Mononuclear cell (primary cell): ENCODE measurements around the gene RABGAP1L. TPM values are rescaled to one million over a fixed set of nuclear protein-coding genes. Genes with fewer than 3 reads are reported as not detected.
"Not testable (repeated sequence)": the region's sequence is repeated elsewhere in the genome, so short reads cannot be mapped to it uniquely, and the experiment has no call there.

Source experiments
- H3K27me3 ChIP-seq: 2 replicates; pipeline ENCODE4 v1.6.0; 2011; ENCODE audit warnings: low read length, control low read depth; ENCODE audit not compliant: insufficient read depth
- H3K4me1 ChIP-seq: 2 replicates; pipeline ENCODE4 v1.5.1; 2011; ENCODE audit warnings: mild to moderate bottlenecking, low read length, control low read depth; ENCODE audit not compliant: insufficient read depth
- H3K4me3 ChIP-seq: 2 replicates; pipeline ENCODE4 v1.5.1; 2011; ENCODE audit warnings: mild to moderate bottlenecking, low read length, moderate library complexity
- H3K9me3 ChIP-seq: 2 replicates; pipeline ENCODE4 v1.5.1; 2011; ENCODE audit warnings: low read depth, mild to moderate bottlenecking, control low read depth, low read length
- total RNA-seq: library from RNA; depleted of rRNA; stranded (reverse); fragments of >200 nt; gene quantifications from one replicate; pipeline ENCODE4 v1.2.3, GENCODE V29; 2012

RABGAP1L gene
- total RNA-seq, 1 donor, result 98.3 TPM

DNA sequence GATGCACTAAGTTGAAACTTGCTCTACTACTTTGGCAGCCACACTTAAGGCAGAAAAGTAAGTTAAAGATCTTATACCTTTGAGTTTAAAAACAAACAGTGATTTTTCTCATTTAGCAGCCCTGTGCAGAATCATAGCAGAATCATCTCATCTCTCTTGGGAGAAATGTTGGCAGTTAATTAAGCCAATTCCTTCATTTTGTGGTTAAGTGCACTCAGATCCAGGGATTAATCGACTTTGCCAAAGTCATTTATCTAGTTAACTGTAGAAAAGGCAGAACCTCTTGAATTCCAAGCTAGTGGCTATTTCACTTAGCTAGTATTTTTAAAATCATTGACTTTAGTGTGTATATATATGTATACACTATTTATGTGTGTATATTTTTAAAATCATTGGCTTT, 413.5 kb downstream of the RABGAP1L start:
- H3K4me1 ChIP-seq, result no peaks in the 10 kb centered on the region
- no peaks in the 10 kb centered on the region for H3K27me3 ChIP-seq
- peaks cover 21% of the 10 kb centered on the region for H3K9me3 ChIP-seq
- no peak overlapping the region for H3K4me3 ChIP-seq

- not testable (repeated sequence) for H3K27me3 ChIP-seq, H3K4me3 ChIP-seq, H3K4me1 ChIP-seq
- H3K9me3 ChIP-seq, result peaks cover 21% of the 10 kb centered on the region
These were observed 416.8 kb downstream of the RABGAP1L start for GRCh38 chr1:174576120-174576519.

- no peaks in the 10 kb centered on the region for H3K27me3 ChIP-seq
- H3K4me1 ChIP-seq, result no peaks in the 10 kb centered on the region
- no peak overlapping the region for H3K4me3 ChIP-seq
- peaks cover 21% of the 10 kb centered on the region for H3K9me3 ChIP-seq
These were observed 418.4 kb downstream of the RABGAP1L start for GRCh38 chr1:174577681-174578080.

- no peak overlapping the region for H3K4me3 ChIP-seq
These were observed 421.5 kb downstream of the RABGAP1L start for GRCh38 chr1:174580801-174581200.

DNA sequence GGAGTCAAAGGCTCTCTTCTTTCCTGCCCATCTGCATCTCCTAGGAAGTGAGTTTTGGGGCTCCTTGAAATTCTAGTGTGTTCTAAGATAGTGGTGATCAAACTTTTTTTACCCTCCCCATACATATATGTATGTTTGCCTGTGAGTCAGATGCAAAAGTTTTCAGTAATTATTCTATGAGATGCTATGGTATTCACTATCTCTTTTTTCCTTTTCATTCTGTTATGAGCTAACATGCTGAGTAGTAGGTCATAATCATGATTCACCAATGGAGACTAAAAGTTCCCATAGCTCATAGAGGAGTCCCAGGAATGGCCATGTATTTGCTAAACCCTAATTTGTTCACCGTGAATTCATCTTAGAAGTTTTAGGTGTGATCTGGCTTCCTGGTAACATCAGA, 424.0 kb downstream of the RABGAP1L start:
- Histone ChIP-seq H3K4me1 (no peaks in the 10 kb centered on the region), H3K9me3 (no peaks in the 10 kb centered on the region), H3K4me3 (no peak overlapping the region), H3K27me3 (no peaks in the 10 kb centered on the region)

More at GRCh38 chr1:174580801-174581200, 421.5 kb downstream of the RABGAP1L start:
- H3K27me3 ChIP-seq, result no peaks in the 10 kb centered on the region
- H3K9me3 ChIP-seq, result peaks cover 9% of the 10 kb centered on the region
- H3K4me1 ChIP-seq, result no peaks in the 10 kb centered on the region

DNA sequence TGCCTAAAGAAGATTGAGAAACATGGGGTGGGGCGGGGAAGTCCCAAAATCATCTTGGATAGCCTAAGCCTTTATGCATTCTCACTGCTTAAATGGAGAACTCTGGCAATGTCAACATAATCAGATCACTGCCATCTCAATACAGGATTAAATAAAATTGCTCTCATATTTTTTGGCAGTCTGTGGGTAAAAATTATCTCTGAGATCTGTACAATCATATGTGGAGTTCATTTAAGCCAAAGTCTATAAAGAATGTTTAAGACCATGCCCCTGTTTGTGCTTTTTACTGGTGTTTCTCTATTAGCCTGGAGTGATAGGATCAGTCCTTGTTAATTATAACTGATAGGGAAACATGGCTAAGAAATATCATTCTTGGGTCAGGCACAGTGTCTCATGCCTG, 424.8 kb downstream of the RABGAP1L start:
- Histone ChIP-seq H3K4me3 (no peak overlapping the region), H3K9me3 (no peaks in the 10 kb centered on the region), H3K4me1 (no peaks in the 10 kb centered on the region), H3K27me3 (no peaks in the 10 kb centered on the region)

GRCh38 chr1:174588618-174589017, 429.3 kb downstream of the RABGAP1L start:
- not testable (repeated sequence) for H3K27me3 ChIP-seq, H3K4me3 ChIP-seq, H3K4me1 ChIP-seq, H3K9me3 ChIP-seq

GRCh38 chr1:174605198-174605597, 445.9 kb downstream of the RABGAP1L start:
- H3K4me1 ChIP-seq, result no peaks in the 10 kb centered on the region
- no peak overlapping the region for H3K4me3 ChIP-seq
- no peaks in the 10 kb centered on the region for H3K27me3 ChIP-seq
- no peaks in the 10 kb centered on the region for H3K9me3 ChIP-seq

DNA sequence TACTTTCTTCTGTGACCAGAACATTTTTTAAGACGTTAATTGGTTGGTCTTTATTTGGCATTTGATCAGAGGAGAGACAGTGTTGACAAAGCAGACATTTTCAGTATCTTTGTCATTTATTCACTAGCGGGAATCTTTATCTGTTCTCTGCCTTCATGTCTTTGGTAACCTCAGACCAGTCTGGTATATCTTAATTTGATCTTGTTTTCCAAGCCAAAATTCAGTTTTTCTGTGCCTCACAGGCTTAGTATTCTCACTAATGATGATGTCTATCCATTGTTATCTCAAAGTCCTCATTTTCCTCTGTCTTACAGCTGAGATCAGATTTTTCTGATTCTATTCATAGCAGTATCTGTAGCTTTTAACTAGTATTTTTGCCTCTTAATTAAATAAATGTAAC, 447.2 kb downstream of the RABGAP1L start:
- Histone ChIP-seq H3K4me1 (no peaks in the 10 kb centered on the region), H3K4me3 (no peak overlapping the region), H3K27me3 (no peaks in the 10 kb centered on the region), H3K9me3 (no peaks in the 10 kb centered on the region)

GRCh38 chr1:174617905-174618304, 458.6 kb downstream of the RABGAP1L start:
- H3K4me3 ChIP-seq, H3K4me1 ChIP-seq, H3K27me3 ChIP-seq, H3K9me3 ChIP-seq: not testable (repeated sequence)

DNA sequence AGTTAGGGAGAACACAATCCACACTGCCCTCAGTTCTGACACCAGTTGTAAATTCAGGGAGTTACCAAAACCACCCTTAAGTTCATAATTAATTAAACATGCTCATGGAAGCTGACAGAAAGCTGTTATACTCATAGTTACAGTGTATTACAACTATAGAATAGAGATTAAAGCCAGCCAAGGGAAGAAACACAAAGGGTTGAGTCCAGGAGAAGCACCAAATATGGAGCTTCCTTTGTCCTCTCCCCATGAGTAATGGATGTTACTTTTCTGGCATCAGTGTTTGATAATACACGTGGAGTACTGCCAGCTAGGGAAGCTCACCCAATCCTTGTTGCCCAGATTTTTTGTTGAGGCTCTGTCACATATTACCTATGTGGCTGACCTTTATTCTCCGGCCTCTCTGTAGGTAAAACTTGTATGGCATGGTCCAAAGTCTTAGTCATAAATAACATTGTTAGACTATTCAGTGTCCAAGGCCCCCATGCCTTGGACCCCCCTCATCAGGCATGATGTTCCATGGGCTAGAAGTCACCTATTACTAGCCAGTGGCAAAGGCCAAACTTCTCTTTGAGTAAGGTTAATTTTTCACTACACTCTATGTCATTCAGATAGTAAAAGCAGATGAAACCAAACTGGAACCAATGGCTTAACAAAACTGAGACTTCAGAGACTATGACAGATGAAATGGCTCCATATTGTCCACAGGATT, 464.2 kb downstream of the RABGAP1L start:
- Histone ChIP-seq H3K27me3 (no peaks in the 10 kb centered on the region), H3K9me3 (no peaks in the 10 kb centered on the region), H3K4me3 (no peak overlapping the region), H3K4me1 (no peaks in the 10 kb centered on the region)

GRCh38 chr1:174626031-174627025, 467.0 kb downstream of the RABGAP1L start:
- Histone ChIP-seq H3K4me1 (no peaks in the 10 kb centered on the region), H3K4me3 (no peak overlapping the region), H3K9me3 (no peaks in the 10 kb centered on the region), H3K27me3 (no peaks in the 10 kb centered on the region)

DNA sequence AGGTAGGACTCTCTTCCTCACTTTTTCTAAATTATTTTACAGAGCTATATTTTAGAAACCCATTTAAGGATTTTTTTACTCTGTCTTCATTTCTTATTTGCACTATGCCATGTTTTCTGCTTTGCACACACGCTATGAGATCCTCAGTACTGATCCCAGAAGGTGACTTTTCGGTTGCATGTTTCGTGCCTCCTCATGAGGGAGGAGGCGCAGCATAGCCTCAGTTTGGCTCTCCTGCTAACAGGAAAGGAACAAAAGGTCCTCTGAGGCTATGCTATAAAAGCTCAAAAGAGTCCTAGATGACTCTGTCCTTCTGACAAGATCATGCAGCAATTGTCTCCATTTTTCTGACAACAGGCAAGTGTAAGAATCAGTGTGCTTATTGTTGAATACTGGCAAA, 478.2 kb downstream of the RABGAP1L start:
- Histone ChIP-seq H3K27me3 (no peaks in the 10 kb centered on the region), H3K9me3 (no peaks in the 10 kb centered on the region), H3K4me3 (no peak overlapping the region), H3K4me1 (no peaks in the 10 kb centered on the region)

GRCh38 chr1:174639461-174639860, 480.1 kb downstream of the RABGAP1L start:
- no peaks in the 10 kb centered on the region for H3K27me3 ChIP-seq

GRCh38 chr1:174640783-174641182, 481.5 kb downstream of the RABGAP1L start:
- Histone ChIP-seq H3K9me3 (no peaks in the 10 kb centered on the region), H3K4me1 (no peaks in the 10 kb centered on the region), H3K4me3 (no peak overlapping the region), H3K27me3 (no peaks in the 10 kb centered on the region)

More at GRCh38 chr1:174639461-174639860, 480.1 kb downstream of the RABGAP1L start:
- no peak overlapping the region for H3K4me3 ChIP-seq
- H3K9me3 ChIP-seq, result no peaks in the 10 kb centered on the region
- no peaks in the 10 kb centered on the region for H3K4me1 ChIP-seq
